ENCODE data around the gene IRAK2. TPM values are rescaled to one million over a fixed set of nuclear protein-coding genes. Genes with fewer than 3 reads are reported as not detected.

IRAK2 gene
- total and polyA plus RNA-seq, 7 donors: 1.1 to 6.1 (median 2.8) TPM

DNA sequence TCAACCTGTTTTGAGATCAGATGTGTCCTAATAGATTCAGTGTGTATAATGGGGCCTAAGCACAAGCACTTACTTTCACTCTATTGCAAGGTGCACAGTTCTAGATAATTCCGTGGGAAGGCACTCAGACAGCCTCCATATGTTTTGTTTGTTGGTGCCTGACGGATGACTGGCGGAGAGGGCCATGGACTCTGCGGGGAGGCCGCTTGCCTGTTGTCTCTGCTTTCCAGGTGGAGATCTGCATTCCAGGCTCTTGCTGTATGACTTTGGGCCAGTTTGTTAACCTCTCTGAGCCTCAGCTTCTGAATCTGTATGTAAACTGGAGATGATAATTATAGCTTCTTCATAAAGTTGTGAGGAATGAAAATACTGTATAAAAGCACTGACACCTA, 1.5 kb downstream of the IRAK2 start:
- DNase-seq: no peak
- peaks cover 0 to 19% (median 6%) of the 10 kb centered on the region in 4 donors for H3K4me1 ChIP-seq
- no peaks in the 10 kb centered on the region for H3K36me3 ChIP-seq
- peak overlapping the region in 1 of 4 donors; percentile 26 for H3K27ac ChIP-seq
- TF ChIP-seq, protein P1, sequence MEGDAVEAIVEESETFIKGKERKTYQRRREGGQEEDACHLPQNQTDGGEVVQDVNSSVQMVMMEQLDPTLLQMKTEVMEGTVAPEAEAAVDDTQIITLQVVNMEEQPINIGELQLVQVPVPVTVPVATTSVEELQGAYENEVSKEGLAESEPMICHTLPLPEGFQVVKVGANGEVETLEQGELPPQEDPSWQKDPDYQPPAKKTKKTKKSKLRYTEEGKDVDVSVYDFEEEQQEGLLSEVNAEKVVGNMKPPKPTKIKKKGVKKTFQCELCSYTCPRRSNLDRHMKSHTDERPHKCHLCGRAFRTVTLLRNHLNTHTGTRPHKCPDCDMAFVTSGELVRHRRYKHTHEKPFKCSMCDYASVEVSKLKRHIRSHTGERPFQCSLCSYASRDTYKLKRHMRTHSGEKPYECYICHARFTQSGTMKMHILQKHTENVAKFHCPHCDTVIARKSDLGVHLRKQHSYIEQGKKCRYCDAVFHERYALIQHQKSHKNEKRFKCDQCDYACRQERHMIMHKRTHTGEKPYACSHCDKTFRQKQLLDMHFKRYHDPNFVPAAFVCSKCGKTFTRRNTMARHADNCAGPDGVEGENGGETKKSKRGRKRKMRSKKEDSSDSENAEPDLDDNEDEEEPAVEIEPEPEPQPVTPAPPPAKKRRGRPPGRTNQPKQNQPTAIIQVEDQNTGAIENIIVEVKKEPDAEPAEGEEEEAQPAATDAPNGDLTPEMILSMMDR (IDR thresholded peaks at IDR 0.05): no peak
- no peak for TF ChIP-seq POLR2AphosphoS5 (IDR thresholded peaks at IDR 0.05)
- TF ChIP-seq POLR2A (IDR thresholded peaks at IDR 0.05): no peak
- no peak for TF ChIP-seq EP300 (IDR thresholded peaks at IDR 0.05)
- intact Hi-C loops (cut with DNase I): no loop called here
- 93 to 95% methylated on average over 5 of the region's 5 CpGs for WGBS, 2 donors
- H3K4me3 ChIP-seq: no peak overlapping the region
- H3K27me3 ChIP-seq: no peaks in the 10 kb centered on the region
- H3K9me3 ChIP-seq: no peaks in the 10 kb centered on the region

DNA sequence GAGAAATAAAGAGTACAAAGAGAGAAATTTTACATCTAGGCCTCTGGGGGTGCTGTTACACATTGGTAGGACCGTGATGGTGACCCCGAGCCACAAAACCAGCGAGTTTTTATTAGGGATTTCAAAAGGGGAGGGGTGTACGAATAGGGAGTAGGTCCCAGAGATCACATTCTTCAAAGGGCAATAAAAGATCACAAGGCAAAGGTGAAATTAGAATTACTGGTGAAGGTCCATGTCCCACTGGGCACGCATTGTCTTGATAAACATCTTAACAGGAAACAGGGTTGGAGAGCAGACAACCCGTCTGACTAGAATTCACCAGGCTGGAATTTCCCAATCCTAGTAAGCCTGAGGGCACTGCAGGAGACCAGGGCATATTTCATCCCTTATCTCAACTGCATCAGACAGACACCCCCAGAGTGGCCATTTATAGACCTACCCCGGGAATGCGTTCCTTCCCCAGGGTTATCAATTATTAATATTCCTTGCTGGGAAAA, 4.3 kb downstream of the IRAK2 start:
- Histone ChIP-seq H3K4me1 (peaks cover 0 to 30% (median 10%) of the 10 kb centered on the region in 4 donors), H3K27me3 (no peaks in the 10 kb centered on the region), H3K9me3 (no peaks in the 10 kb centered on the region), H3K36me3 (no peaks in the 10 kb centered on the region), H3K4me3 (no peak overlapping the region), H3K27ac (no peak overlapping the region)
- TF ChIP-seq EP300 (IDR thresholded peaks at IDR 0.05) (no peak), POLR2A (IDR thresholded peaks at IDR 0.05) (no peak), POLR2AphosphoS5 (IDR thresholded peaks at IDR 0.05) (no peak)
- TF ChIP-seq, protein P1 (IDR thresholded peaks at IDR 0.05): no peak
- no peak for DNase-seq
- WGBS, 2 donors: 59 to 73% methylated on average over 8 of the region's 8 CpGs
- intact Hi-C loops (cut with DNase I): no loop called here

DNA sequence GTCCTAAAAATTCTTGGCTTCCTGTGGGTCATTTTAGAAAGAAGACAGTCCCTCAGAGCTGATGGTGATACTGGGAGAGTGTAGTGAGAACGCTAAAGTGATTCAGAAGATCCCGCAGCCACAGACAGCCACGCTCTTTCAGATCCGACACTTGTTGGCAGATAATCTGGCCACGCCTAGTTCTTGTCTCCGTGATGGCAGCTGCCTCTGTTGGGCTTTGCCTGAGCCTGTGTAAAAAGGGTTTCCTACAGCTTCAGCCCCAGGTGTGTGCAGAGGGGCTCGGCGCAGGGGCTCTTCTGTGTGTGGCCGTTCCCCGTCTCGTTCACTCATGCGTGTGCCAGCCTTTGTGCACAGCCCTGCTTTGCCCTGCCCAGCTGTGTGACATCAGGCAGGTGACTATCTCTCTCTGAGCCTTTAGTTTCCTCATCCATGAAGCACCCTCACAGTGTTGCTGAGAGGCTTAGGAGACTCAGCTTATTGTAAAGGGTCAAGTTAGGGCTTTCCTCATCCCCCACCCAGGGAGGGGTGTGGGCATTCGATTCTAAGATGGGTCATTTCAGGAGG, 6.3 kb downstream of the IRAK2 start:
- no peak for DNase-seq
- Histone ChIP-seq H3K9me3 (no peaks in the 10 kb centered on the region), H3K4me1 (peaks cover 0 to 15% (median 7%) of the 10 kb centered on the region in 4 donors), H3K27me3 (no peaks in the 10 kb centered on the region), H3K36me3 (no peaks in the 10 kb centered on the region), H3K4me3 (no peak overlapping the region), H3K27ac (no peak overlapping the region)
- intact Hi-C loops (cut with DNase I): no loop called here
- 65 to 78% methylated on average over 13 of the region's 13 CpGs for WGBS, 2 donors
- TF ChIP-seq POLR2AphosphoS5 (IDR thresholded peaks at IDR 0.05) (no peak), EP300 (IDR thresholded peaks at IDR 0.05) (no peak), POLR2A (IDR thresholded peaks at IDR 0.05) (no peak)
- TF ChIP-seq, protein P1 (IDR thresholded peaks at IDR 0.05): no peak

DNA sequence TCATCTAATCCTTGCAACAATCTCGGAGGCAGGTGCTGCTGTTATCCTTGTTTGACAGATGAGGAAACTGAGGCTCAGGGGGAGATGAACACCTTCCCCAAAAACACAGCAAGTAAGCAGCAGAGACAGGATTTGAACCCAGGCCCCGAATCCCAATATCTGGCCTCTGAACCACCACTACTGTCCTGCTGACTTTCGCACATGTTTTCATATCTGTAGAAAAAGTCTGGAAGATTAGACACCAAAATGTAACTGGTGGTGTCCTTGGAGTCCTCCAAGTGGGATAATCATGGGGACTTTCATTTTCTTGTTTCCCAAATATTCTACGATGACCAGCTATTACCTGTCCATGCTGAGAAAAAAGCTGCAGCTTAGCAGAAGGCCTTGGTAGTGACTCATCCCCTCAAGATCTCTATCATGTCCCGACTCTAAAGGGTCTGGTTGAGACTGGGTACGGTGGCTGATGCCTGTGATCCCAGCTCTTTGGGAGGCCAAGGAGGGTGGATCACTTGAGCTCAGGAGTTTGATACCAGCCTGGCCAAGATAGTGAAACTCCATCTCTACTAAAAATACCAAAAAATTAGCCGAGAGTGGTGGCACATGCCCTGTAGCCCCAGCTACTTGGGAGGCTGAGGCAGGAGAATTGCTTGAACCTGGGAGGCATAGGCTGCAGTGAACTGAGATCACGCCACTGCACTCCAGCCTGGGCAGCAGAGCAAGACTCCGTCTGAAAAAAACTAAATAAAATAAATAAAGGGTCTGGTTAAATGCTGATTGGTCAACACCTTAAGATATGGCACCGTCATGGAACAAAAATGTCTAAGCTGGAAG, 8.6 kb downstream of the IRAK2 start:
- H3K27me3 ChIP-seq: no peaks in the 10 kb centered on the region
- WGBS, 2 donors: 89% methylated on average over 10 of the region's 10 CpGs
- intact Hi-C loops (cut with DNase I): no loop called here
- peaks cover 0 to 12% (median 7%) of the 10 kb centered on the region in 4 donors for H3K4me1 ChIP-seq
- no peak overlapping the region for H3K4me3 ChIP-seq
- TF ChIP-seq EP300 (IDR thresholded peaks at IDR 0.05) (no peak), POLR2A (IDR thresholded peaks at IDR 0.05) (no peak), POLR2AphosphoS5 (IDR thresholded peaks at IDR 0.05) (no peak)
- TF ChIP-seq, protein P1 (IDR thresholded peaks at IDR 0.05): no peak
- peak overlapping the region; percentile 54 to 66 (median 62) for H3K27ac ChIP-seq
- no peak for DNase-seq
- no peaks in the 10 kb centered on the region for H3K9me3 ChIP-seq
- no peaks in the 10 kb centered on the region for H3K36me3 ChIP-seq
